HepG2 (cell line): ENCODE results near the gene TUT1. TPM values are rescaled to one million over a fixed set of nuclear protein-coding genes. Genes with fewer than 3 reads are reported as not detected.
A peak's percentile ranks its signal among the peaks of the same experiment; 100 is the strongest.

Experiments used
- HOXA9 ChIP-seq: sonication (generic); formaldehyde crosslinking; IDR thresholded peaks from 2 replicates; pipeline ENCODE4 v1.8.1; 2022; ENCODE audit warnings: missing genetic modification reagents, mild to moderate bottlenecking, moderate library complexity, borderline replicate concordance
- IKZF4 ChIP-seq: sonication (generic); formaldehyde crosslinking; IDR thresholded peaks from 2 replicates; pipeline ENCODE4 v1.5.1; 2020; ENCODE audit warnings: borderline replicate concordance, mild to moderate bottlenecking, low read depth, missing genetic modification reagents; ENCODE audit errors: not compliant biosample characterization
- MTF2 ChIP-seq: sonication (generic); formaldehyde crosslinking; IDR thresholded peaks from 2 replicates; pipeline ENCODE4 v1.5.0; 2020; ENCODE audit warnings: missing genetic modification reagents, borderline replicate concordance
- POLR2G ChIP-seq: fragments of 200-400 bp; formaldehyde crosslinking; IDR thresholded peaks from 2 replicates; pipeline ENCODE4 v1.6.1; 2018; ENCODE audit warnings: mild to moderate bottlenecking, low read depth, low read length, moderate library complexity
- PPARG ChIP-seq: conservative IDR thresholded peaks from 2 replicates; pipeline ENCODE4 v1.6.1; 2016; ENCODE audit warnings: missing biosample characterization, missing genetic modification reagents
- RBFOX2 ChIP-seq: fragments of 200-400 bp; formaldehyde crosslinking; IDR thresholded peaks from 2 replicates; pipeline ENCODE4 v1.6.1; 2017; ENCODE audit warnings: low read depth, mild to moderate bottlenecking, low read length
- SALL1 ChIP-seq: sonication (generic); formaldehyde crosslinking; IDR thresholded peaks from 2 replicates; pipeline ENCODE4 v1.8.0; 2022; ENCODE audit warnings: mild to moderate bottlenecking, missing genetic modification reagents
- SP5 ChIP-seq: IDR thresholded peaks from 2 replicates; pipeline ENCODE4 v1.6.1; 2016; ENCODE audit warnings: low read depth, borderline replicate concordance
- STAG1 ChIP-seq: sonication (generic); formaldehyde crosslinking; IDR thresholded peaks from 2 replicates; pipeline ENCODE4 v1.4.0; 2020; ENCODE audit warnings: missing genetic modification reagents
- TAF15 ChIP-seq: fragments of 200-400 bp; formaldehyde crosslinking; IDR thresholded peaks from one replicate; pipeline ENCODE4 v1.6.1; 2018; ENCODE audit warnings: mild to moderate bottlenecking, low read depth, low read length; ENCODE audit not compliant: poor library complexity, severe bottlenecking
- ZC3H13 ChIP-seq: sonication (generic); formaldehyde crosslinking; IDR thresholded peaks from 2 replicates; pipeline ENCODE4 v1.8.1; 2023; ENCODE audit warnings: mild to moderate bottlenecking, missing genetic modification reagents, moderate library complexity
- ZNF274 ChIP-seq: sonication (generic); formaldehyde crosslinking; IDR thresholded peaks from 2 replicates; pipeline ENCODE4 v1.5.1; 2020; ENCODE audit warnings: mild to moderate bottlenecking, missing genetic modification reagents
- ZNF280D ChIP-seq: sonication (generic); formaldehyde crosslinking; IDR thresholded peaks from 2 replicates; pipeline ENCODE4 v1.5.1; 2020; ENCODE audit warnings: mild to moderate bottlenecking, missing genetic modification reagents
- ZNF333 ChIP-seq: sonication (generic); formaldehyde crosslinking; IDR thresholded peaks from 2 replicates; pipeline ENCODE4 v1.4.0; 2020; ENCODE audit warnings: mild to moderate bottlenecking, missing genetic modification reagents, borderline replicate concordance
- ZNF335 ChIP-seq: sonication (generic); formaldehyde crosslinking; IDR thresholded peaks from 2 replicates; pipeline ENCODE4 v1.4.0; 2020; ENCODE audit warnings: missing genetic modification reagents
- ZNF687 ChIP-seq: sonication (generic); formaldehyde crosslinking; IDR thresholded peaks from 2 replicates; pipeline ENCODE4 v1.5.1; 2020; ENCODE audit warnings: mild to moderate bottlenecking, missing genetic modification reagents, moderate library complexity
- ZNF740 ChIP-seq: sonication (generic); formaldehyde crosslinking; IDR thresholded peaks from 2 replicates; pipeline ENCODE4 v1.4.0; 2020; ENCODE audit warnings: missing genetic modification reagents
- ZSCAN31 ChIP-seq: sonication (generic); formaldehyde crosslinking; IDR thresholded peaks from 2 replicates; pipeline ENCODE4 v1.5.0; 2020; ENCODE audit warnings: low read depth, mild to moderate bottlenecking, missing genetic modification reagents
- polyA plus RNA-seq, 8 experiments: library from polyadenylated mRNA; depleted of rRNA in 3 of 8; stranded (reverse) in 7 of 8; unstranded in 1 of 8; fragments of >200 nt; fragmentation: Illumina TruSeq in 4 of 8; extraction: Trizol in 4 of 8; gene quantifications; 2 replicates each; pipeline versions ENCODE4 v1.2.1 to v1.2.3, GENCODE V29; 2011 to 2016; ENCODE audit warnings: low read depth in 4 of 8, missing spikeins in 1 of 8, mixed read lengths in 1 of 8; ENCODE audit not compliant: insufficient read depth in 1 of 8
- total RNA-seq, 5 experiments: library from RNA; depleted of rRNA; stranded (reverse); fragments of >200 nt; fragmentation: Illumina TruSeq; extraction: Trizol; gene quantifications; 2 replicates each; pipeline ENCODE4 v1.2.3, GENCODE V29; 2016; ENCODE audit warnings: low read depth in 1 of 5

TUT1 gene
- total and polyA plus RNA-seq, 2 of the 13 experiments (the other 11 are each of a cell fraction or from before 2014, with no cell fraction given) = 9.7 to 14.3 TPM

- TF ChIP-seq ZNF333 (CRISPR knock-in tag) (peak; percentile 64; the same call in 1 of the 2 replicates), SP5 (peak; percentile 28; the same call in 1 of the 2 replicates), ZC3H13 (CRISPR knock-in tag) (no peak), HOXA9 (CRISPR knock-in tag) (peak; percentile 27; the same call in 1 of the 2 replicates), ZNF740 (CRISPR knock-in tag) (peak; percentile 35; the same call in 1 of the 2 replicates), STAG1 (peak; percentile 11; the same call in 1 of the 2 replicates), ZNF335 (no peak), ZNF280D (no peak), POLR2G (peak; percentile 59; the same call in 1 of the 2 replicates), ZNF687 (CRISPR knock-in tag) (peak; percentile 30), RBFOX2 (peak; percentile 81), IKZF4 (CRISPR knock-in tag) (peak; percentile 57), MTF2 (CRISPR knock-in tag) (no peak), ZSCAN31 (peak; percentile 46), ZNF274 (no peak), TAF15 (no peak), SALL1 (peak; percentile 55; the same call in 1 of the 2 replicates), PPARG (CRISPR knock-in tag) (0 out of 2 replicates have a peak, but pooled peaks have one; percentile 22)
Observed at GRCh38 chr11:62546244-62546928, 44.9 kb downstream of the TUT1 start, which contains the start of gene AHNAK (continued).
